ENCODE results near the gene AK5.

Gene AK5

DNA sequence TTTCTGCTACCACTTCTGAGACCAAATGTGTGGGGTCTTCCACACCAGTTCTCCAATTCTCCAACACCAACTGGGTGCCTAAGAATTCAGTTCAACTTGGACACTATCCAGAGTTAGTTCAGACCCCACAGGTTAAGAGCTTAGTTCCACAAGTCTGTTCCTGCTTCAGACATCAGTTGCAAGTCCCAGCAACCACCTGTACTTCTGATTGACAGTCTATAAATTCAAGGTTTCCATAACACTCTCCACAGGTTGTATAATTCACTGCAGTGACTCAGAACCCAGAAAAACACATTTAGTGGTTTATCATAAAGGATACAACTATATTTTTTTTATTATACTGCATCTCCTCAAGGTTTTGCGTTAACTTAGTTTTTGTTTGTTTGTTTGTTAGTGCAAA, 18.7 kb downstream of the AK5 start:
- Histone ChIP-seq H3K9me3 (replicated peaks; ENCODE audit: insufficient read depth, low read length) (no peaks in the 10 kb centered on the region), H3K4me2 (ENCODE audit: low read depth, low read length) (no peak overlapping the region), H3K27me3 (replicated peaks; ENCODE audit: insufficient read depth, low read length) (no peaks in the 10 kb centered on the region), H2AFZ (ENCODE audit: low read length) (no peak overlapping the region), H3K79me2 (ENCODE audit: low read length) (no peaks in the 10 kb centered on the region), H4K20me1 (ENCODE audit: insufficient read depth, low read length) (no peaks in the 10 kb centered on the region), H3F3A (ENCODE audit: insufficient read depth, low read length) (no peaks in the 10 kb centered on the region), H3K27ac (ENCODE audit: low read length) (no peak overlapping the region), H3K4me3 (ENCODE audit: low read length) (no peak overlapping the region), H3K4me1 (ENCODE audit: low read length) (no peaks in the 10 kb centered on the region), H3K9ac (ENCODE audit: low read length) (no peak overlapping the region), H3K36me3 (replicated peaks; ENCODE audit: insufficient read depth, low read length) (no peaks in the 10 kb centered on the region), H3K9me2 (replicated peaks; ENCODE audit: insufficient read depth, low read length) (no peaks in the 10 kb centered on the region)
- TF ChIP-seq EZH2 (optimal IDR thresholded peaks at IDR 0.05; ENCODE audit: low read depth, low read length) (no peak), EZH2phosphoT487 (IDR thresholded peaks at IDR 0.05; ENCODE audit: low read length) (no peak)
- TF ChIP-seq, protein P1, sequence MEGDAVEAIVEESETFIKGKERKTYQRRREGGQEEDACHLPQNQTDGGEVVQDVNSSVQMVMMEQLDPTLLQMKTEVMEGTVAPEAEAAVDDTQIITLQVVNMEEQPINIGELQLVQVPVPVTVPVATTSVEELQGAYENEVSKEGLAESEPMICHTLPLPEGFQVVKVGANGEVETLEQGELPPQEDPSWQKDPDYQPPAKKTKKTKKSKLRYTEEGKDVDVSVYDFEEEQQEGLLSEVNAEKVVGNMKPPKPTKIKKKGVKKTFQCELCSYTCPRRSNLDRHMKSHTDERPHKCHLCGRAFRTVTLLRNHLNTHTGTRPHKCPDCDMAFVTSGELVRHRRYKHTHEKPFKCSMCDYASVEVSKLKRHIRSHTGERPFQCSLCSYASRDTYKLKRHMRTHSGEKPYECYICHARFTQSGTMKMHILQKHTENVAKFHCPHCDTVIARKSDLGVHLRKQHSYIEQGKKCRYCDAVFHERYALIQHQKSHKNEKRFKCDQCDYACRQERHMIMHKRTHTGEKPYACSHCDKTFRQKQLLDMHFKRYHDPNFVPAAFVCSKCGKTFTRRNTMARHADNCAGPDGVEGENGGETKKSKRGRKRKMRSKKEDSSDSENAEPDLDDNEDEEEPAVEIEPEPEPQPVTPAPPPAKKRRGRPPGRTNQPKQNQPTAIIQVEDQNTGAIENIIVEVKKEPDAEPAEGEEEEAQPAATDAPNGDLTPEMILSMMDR (IDR thresholded peaks at IDR 0.05; ENCODE audit: low read length): no peak
- DNase-seq: no peak

DNA sequence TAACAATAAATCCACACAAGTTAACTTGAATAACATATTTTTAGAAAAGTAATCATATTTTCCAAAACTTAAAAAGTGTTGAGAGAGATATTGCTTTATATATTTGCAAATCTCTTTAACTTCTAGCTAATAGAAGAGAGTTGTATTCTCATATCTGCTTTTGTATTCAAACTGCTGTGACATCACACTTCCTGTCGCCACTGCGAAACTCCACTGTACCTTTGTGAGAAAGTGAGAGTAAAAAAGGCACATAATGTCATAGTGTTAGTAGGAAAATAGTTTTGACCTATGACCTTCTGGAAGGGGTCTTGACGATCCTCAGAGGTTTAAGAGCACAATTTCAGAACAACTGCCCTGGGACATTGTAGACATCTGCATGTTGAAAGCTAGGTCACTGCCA, 21.6 kb downstream of the AK5 start:
- Histone ChIP-seq H3K9ac (ENCODE audit: low read length) (no peak overlapping the region), H3K36me3 (replicated peaks; ENCODE audit: insufficient read depth, low read length) (no peaks in the 10 kb centered on the region), H3K27ac (ENCODE audit: low read length) (no peak overlapping the region), H3K4me3 (ENCODE audit: low read length) (no peak overlapping the region), H2AFZ (ENCODE audit: low read length) (no peak overlapping the region), H3K9me3 (replicated peaks; ENCODE audit: insufficient read depth, low read length) (no peaks in the 10 kb centered on the region), H4K20me1 (ENCODE audit: insufficient read depth, low read length) (no peaks in the 10 kb centered on the region), H3K27me3 (replicated peaks; ENCODE audit: insufficient read depth, low read length) (no peaks in the 10 kb centered on the region), H3F3A (ENCODE audit: insufficient read depth, low read length) (no peaks in the 10 kb centered on the region), H3K79me2 (ENCODE audit: low read length) (no peaks in the 10 kb centered on the region), H3K9me2 (replicated peaks; ENCODE audit: insufficient read depth, low read length) (no peaks in the 10 kb centered on the region), H3K4me2 (ENCODE audit: low read depth, low read length) (no peak overlapping the region), H3K4me1 (ENCODE audit: low read length) (no peaks in the 10 kb centered on the region)
- no peak for DNase-seq
- TF ChIP-seq EZH2phosphoT487 (IDR thresholded peaks at IDR 0.05; ENCODE audit: low read length) (no peak), EZH2 (optimal IDR thresholded peaks at IDR 0.05; ENCODE audit: low read depth, low read length) (no peak)
- TF ChIP-seq, protein P1 (IDR thresholded peaks at IDR 0.05; ENCODE audit: low read length): no peak

DNA sequence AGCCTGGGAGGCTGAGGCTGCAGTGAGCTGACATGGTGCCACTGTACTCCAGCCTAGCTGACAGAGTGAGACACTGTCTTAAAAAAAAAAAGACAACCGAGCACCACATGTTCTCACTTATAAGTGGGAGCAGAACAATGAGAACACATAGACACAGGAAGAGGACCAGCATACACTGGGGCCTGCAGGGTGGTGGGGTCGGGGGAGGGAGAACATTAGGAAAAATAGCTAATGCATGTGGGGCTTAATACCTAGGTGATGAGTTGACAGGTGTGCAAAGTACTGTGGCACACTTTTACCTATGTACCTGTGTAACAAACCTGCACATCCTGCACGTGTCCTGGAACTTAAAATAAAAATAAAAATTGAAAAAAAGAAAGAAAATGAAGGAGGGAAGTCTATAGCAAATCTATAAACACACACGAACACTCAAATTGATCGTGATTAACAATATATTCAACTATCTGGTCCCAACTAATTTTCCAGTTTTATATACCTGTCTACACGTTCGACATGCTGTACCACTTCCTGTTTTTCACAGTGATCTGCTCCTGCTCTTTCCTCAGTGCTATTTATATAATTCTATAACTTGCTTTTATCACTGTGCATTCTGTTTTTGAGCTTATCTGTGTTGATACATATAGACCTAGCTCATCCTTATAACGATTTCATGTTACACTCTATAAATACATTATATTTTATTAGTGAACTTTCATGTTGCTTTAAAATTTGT, 27.2 kb downstream of the AK5 start:
- Histone ChIP-seq H3K27me3 (replicated peaks; ENCODE audit: insufficient read depth, low read length) (no peaks in the 10 kb centered on the region), H3K9me2 (replicated peaks; ENCODE audit: insufficient read depth, low read length) (no peaks in the 10 kb centered on the region), H3K27ac (ENCODE audit: low read length) (no peak overlapping the region), H3K36me3 (replicated peaks; ENCODE audit: insufficient read depth, low read length) (no peaks in the 10 kb centered on the region), H4K20me1 (ENCODE audit: insufficient read depth, low read length) (no peaks in the 10 kb centered on the region), H3K4me1 (ENCODE audit: low read length) (no peaks in the 10 kb centered on the region), H3K9ac (ENCODE audit: low read length) (no peak overlapping the region), H2AFZ (ENCODE audit: low read length) (no peak overlapping the region), H3K79me2 (ENCODE audit: low read length) (no peaks in the 10 kb centered on the region), H3F3A (ENCODE audit: insufficient read depth, low read length) (no peaks in the 10 kb centered on the region), H3K9me3 (replicated peaks; ENCODE audit: insufficient read depth, low read length) (no peaks in the 10 kb centered on the region), H3K4me2 (ENCODE audit: low read depth, low read length) (no peak overlapping the region), H3K4me3 (ENCODE audit: low read length) (no peak overlapping the region)
- no peak for DNase-seq
- TF ChIP-seq, protein P1 (IDR thresholded peaks at IDR 0.05; ENCODE audit: low read length): no peak
- TF ChIP-seq EZH2phosphoT487 (IDR thresholded peaks at IDR 0.05; ENCODE audit: low read length) (no peak), EZH2 (optimal IDR thresholded peaks at IDR 0.05; ENCODE audit: low read depth, low read length) (no peak)

Measured in MM.1S (cell line).